ENCODE measurements around the gene SYTL5.

GRCh38 chrX:38085813-38086212 is 79.5 kb downstream of the SYTL5 start:
- TF ChIP-seq GATA2 (IDR thresholded peaks at IDR 0.05; ENCODE audit: low read depth, low read length) (no peak), GATA3 (IDR thresholded peaks at IDR 0.05; ENCODE audit: low read depth, low read length) (no peak)

All from SH-SY5Y (cell line).